ENCODE results near the gene TTC1. TPM values are rescaled to one million over a fixed set of nuclear protein-coding genes. Genes with fewer than 3 reads are reported as not detected.

The TTC1 gene
- total and polyA plus RNA-seq, 2 of the 8 experiments (the other 6 are each of a cell fraction or from before 2014, with no cell fraction given) = 25.1 to 63.9 TPM

- Histone ChIP-seq H3K18ac (ENCODE audit: extremely low read depth, low read length) (no peak overlapping the region), H2BK20ac (ENCODE audit: low read length) (no peak overlapping the region), H3K27ac (ENCODE audit: low read depth, low read length) (no peak overlapping the region), H3K4me2 (ENCODE audit: insufficient read depth in 1 of 2, low read depth in 2 of 2, low read length in 2 of 2) (no peak overlapping the region), H3K4ac (replicated peaks; ENCODE audit: insufficient read length, low read depth, low read length) (no peak overlapping the region), H3K79me2 (ENCODE audit: control insufficient read depth in 1 of 2, insufficient read depth in 2 of 2, low read length in 2 of 2) (peaks cover 0 to 66% of the 10 kb centered on the region in 2 experiments; a peak in 2 of 4 replicates), H3K23ac (ENCODE audit: insufficient read length) (no peak overlapping the region), H2BK15ac (ENCODE audit: low read length) (no peak overlapping the region), H3K36me3 (ENCODE audit: control insufficient read depth in 2 of 4, insufficient read depth in 4 of 4, low read length in 3 of 4) (peaks cover 11 to 50% (median 20%) of the 10 kb centered on the region in 4 experiments), H3K23me2 (ENCODE audit: low read depth, low read length) (no peaks in the 10 kb centered on the region), H4K91ac (replicated peaks; ENCODE audit: insufficient read length, low read length) (no peak overlapping the region), H4K5ac (ENCODE audit: insufficient read length, low read depth, low read length) (no peak overlapping the region), H2BK120ac (replicated peaks; ENCODE audit: low read depth, low read length) (no peak overlapping the region), H3K14ac (ENCODE audit: insufficient read length) (no peak overlapping the region), H3K79me1 (ENCODE audit: low read depth, low read length) (peaks cover 2% of the 10 kb centered on the region; the same call in 1 of the 2 replicates), H3K4me1 (replicated peaks in 1 of 4; ENCODE audit: control insufficient read depth in 3 of 4, insufficient read depth in 4 of 4, low read length in 3 of 4) (no peaks in the 10 kb centered on the region), H2BK12ac (ENCODE audit: low read depth, low read length) (no peak overlapping the region), H2AK5ac (ENCODE audit: low read depth, low read length) (no peak overlapping the region), H3K56ac (replicated peaks; ENCODE audit: insufficient read length, low read depth, low read length) (no peak overlapping the region), H3K9ac (replicated peaks in 1 of 4; ENCODE audit: extremely low read depth in 1 of 4, low read depth in 3 of 4, low read length in 3 of 4) (no peak overlapping the region), H2BK5ac (ENCODE audit: low read depth, low read length) (no peak overlapping the region), H3K4me3 (ENCODE audit: extremely low read depth in 1 of 4, insufficient read depth in 2 of 4, low read depth in 3 of 4, low read length in 4 of 4) (no peak overlapping the region), H4K20me1 (replicated peaks in 1 of 2; ENCODE audit: control insufficient read depth in 1 of 2, insufficient read depth in 2 of 2, low read length in 2 of 2) (no peaks in the 10 kb centered on the region), H3K9me3 (ENCODE audit: insufficient read depth in 2 of 2, low read depth in 1 of 2, low read length in 1 of 2) (no peaks in the 10 kb centered on the region), H4K8ac (ENCODE audit: extremely low read depth, insufficient read depth, low read length) (no peak overlapping the region), H3K27me3 (replicated peaks in 1 of 4; ENCODE audit: control insufficient read depth in 3 of 4, extremely low read depth in 1 of 4, insufficient read depth in 3 of 4, low read length in 3 of 4) (no peaks in the 10 kb centered on the region), H2AFZ (ENCODE audit: low read length) (no peak overlapping the region)
- no peak for FAIRE-seq
- ChIA-PET CTCF (ENCODE audit: partially characterized antibody) (interaction anchor here (0.7 to 1.0 kb wide), 2 partner anchors 9 to 74 kb away, joined by 3 to 4 read pairs; no protein-coding TSS in a partner anchor), POLR2A (ENCODE audit: partially characterized antibody) (interaction anchor here (0.6 to 1.6 kb wide), 4 partner anchors 18 to 109 kb away, joined by 3 to 4 read pairs (median 3); no protein-coding TSS in a partner anchor)
- no peak for DNase-seq (ENCODE audit: low read depth in 1 of 2, low spot score in 2 of 2)
- TF ChIP-seq KDM5A (IDR thresholded peaks at IDR 0.05; ENCODE audit: low read length) (no peak), SP2 (IDR thresholded peaks at IDR 0.05; ENCODE audit: low read length) (no peak), NRF1 (IDR thresholded peaks at IDR 0.05; ENCODE audit: low read depth, low read length) (no peak), SIX5 (IDR thresholded peaks at IDR 0.05; ENCODE audit: low read depth, low read length) (no peak), SRF (IDR thresholded peaks at IDR 0.05; ENCODE audit: low read depth, low read length) (no peak), CTBP2 (IDR thresholded peaks at IDR 0.05; ENCODE audit: borderline replicate concordance, insufficient read depth, insufficient read length, low read length) (no peak), POLR2A (IDR thresholded peaks at IDR 0.05; ENCODE audit: control extremely low read depth in 1 of 2, low read depth in 2 of 2, low read length in 2 of 2) (no peak), YY1 (IDR thresholded peaks at IDR 0.05; ENCODE audit: low read depth, low read length) (no peak), E2F6 (IDR thresholded peaks at IDR 0.05) (no peak), BCL11A (IDR thresholded peaks at IDR 0.05; ENCODE audit: low read depth in 2 of 2, low read length in 2 of 2) (no peak), CREB1 (IDR thresholded peaks at IDR 0.05) (no peak), KDM1A (IDR thresholded peaks at IDR 0.05; ENCODE audit: borderline replicate concordance, low read length) (no peak)
- 94% methylated on average over 2 of the region's 2 CpGs; no CpG with 5 or more reads in 1 of the 2 experiments for WGBS, 2 experiments (ENCODE audit: extremely low coverage in 1 of 2, insufficient coverage in 1 of 2, insufficient read length in 1 of 2, insufficient replicate concordance in 2 of 2, low coverage in 1 of 2, low lambda C conversion rate in 2 of 2, missing lambda C conversion rate in 1 of 2)
Measured at GRCh38 chr5:160096178-160096577, 87.2 kb downstream of the TTC1 start.

All from H1 (cell line).